WI38 (cell line): ENCODE measurements around the gene COPB1.

Source experiments
- H3K4me3 ChIP-seq: 2 replicates; pipeline ENCODE4 v1.5.1; 2011; ENCODE audit warnings: low read depth, mild to moderate bottlenecking, control low read depth, low read length
- CTCF ChIP-seq: IDR thresholded peaks from 2 replicates; pipeline ENCODE4 v1.5.1; 2012; ENCODE audit warnings: low read depth, mild to moderate bottlenecking, control low read depth, low read length

Gene COPB1

GRCh38 chr11:14417186-14417585 lies 82.4 kb downstream of the COPB1 start:
- TF ChIP-seq CTCF = no peak
- no peak overlapping the region for H3K4me3 ChIP-seq

- TF ChIP-seq CTCF = no peak
- no peak overlapping the region for H3K4me3 ChIP-seq
Observed at GRCh38 chr11:14414470-14415461, 84.8 kb downstream of the COPB1 start.

- H3K4me3 ChIP-seq = no peak overlapping the region
- TF ChIP-seq CTCF = 0 out of 2 replicates have a peak, but pooled peaks have one; percentile 21
Observed at GRCh38 chr11:14413307-14414069, 86.1 kb downstream of the COPB1 start.

- H3K4me3 ChIP-seq = no peak overlapping the region
- TF ChIP-seq CTCF = no peak
Observed at GRCh38 chr11:14411818-14412217, 87.8 kb downstream of the COPB1 start.

- no peak for TF ChIP-seq CTCF
Observed at GRCh38 chr11:14409891-14410290, 89.7 kb downstream of the COPB1 start.

GRCh38 chr11:14408612-14409011 lies 91.0 kb downstream of the COPB1 start:
- TF ChIP-seq CTCF = no peak
- H3K4me3 ChIP-seq = no peak overlapping the region

More at GRCh38 chr11:14409891-14410290, 89.7 kb downstream of the COPB1 start:
- H3K4me3 ChIP-seq = no peak overlapping the region
